Stimulated activated CD4-positive, alpha-beta T cell treated with anti-CD3 and anti-CD28 coated beads, Interleukin-15, amount 100 ng/mL, for 24 hours (primary cell): Measurements from ENCODE around the gene CRACR2B.

ENCODE experiments used
- DNase-seq: peaks from one replicate; pipeline ENCODE4 v3.0.0-alpha.2; 2020

The CRACR2B gene

GRCh38 chr11:794766-795633, 32.7 kb upstream of the CRACR2B start:
- DNase-seq, result no peak

GRCh38 chr11:795634-796564, 31.8 kb upstream of the CRACR2B start:
- DNase-seq, result peak; percentile 92

GRCh38 chr11:796565-797295, 31.0 kb upstream of the CRACR2B start:
- DNase-seq, result no peak

- peak; percentile 86 for DNase-seq
Measured at GRCh38 chr11:797296-798092, 30.2 kb upstream of the CRACR2B start.

GRCh38 chr11:798093-798713, 29.5 kb upstream of the CRACR2B start, which contains the start of gene SLC25A22:
TSS of gene SLC25A22 (minus strand) at chr11:798281. CDS start at chr11:795006, 3,275 bp downstream.
- peak; percentile 91 for DNase-seq

- DNase-seq, result no peak
Measured at GRCh38 chr11:799641-800316, 27.9 kb upstream of the CRACR2B start.

GRCh38 chr11:800473-800872, 27.2 kb upstream of the CRACR2B start:
- DNase-seq, result no peak

- no peak for DNase-seq
Measured at GRCh38 chr11:801097-801780, 26.5 kb upstream of the CRACR2B start.

- no peak for DNase-seq
Measured at GRCh38 chr11:802018-802617, 25.6 kb upstream of the CRACR2B start.

- DNase-seq, result no peak
Measured at GRCh38 chr11:802693-803466, 24.8 kb upstream of the CRACR2B start.

GRCh38 chr11:803467-803742, 24.3 kb upstream of the CRACR2B start:
- no peak for DNase-seq

- no peak for DNase-seq
Measured at GRCh38 chr11:803770-804598, 23.7 kb upstream of the CRACR2B start.

GRCh38 chr11:804599-804964, 23.1 kb upstream of the CRACR2B start:
- DNase-seq, result no peak

- peak; percentile 59 for DNase-seq
Measured at GRCh38 chr11:808427-809286, 19.1 kb upstream of the CRACR2B start.

GRCh38 chr11:809287-810039, 18.3 kb upstream of the CRACR2B start, which contains the start of gene RPLP2:
TSS of gene RPLP2 (plus strand) at chr11:809967. CDS start at chr11:810235, 268 bp downstream.
- DNase-seq, result peak; percentile 98

GRCh38 chr11:810040-810567, 17.6 kb upstream of the CRACR2B start:
- DNase-seq, result no peak
